GM19372 (cell line): ENCODE results near the gene MED27.

ENCODE experiments used
- ATAC-seq: cut with Tn5 transposase; IDR thresholded peaks from one replicate; pipeline ENCODE4 v1.9.1; 2021; ENCODE audit warnings: mild to moderate bottlenecking, low read depth, moderate library complexity; ENCODE audit not compliant: unreplicated experiment

The MED27 gene

GRCh38 chr9:132044176-132044875, 35.3 kb downstream of the MED27 start:
- no peak for ATAC-seq

DNA sequence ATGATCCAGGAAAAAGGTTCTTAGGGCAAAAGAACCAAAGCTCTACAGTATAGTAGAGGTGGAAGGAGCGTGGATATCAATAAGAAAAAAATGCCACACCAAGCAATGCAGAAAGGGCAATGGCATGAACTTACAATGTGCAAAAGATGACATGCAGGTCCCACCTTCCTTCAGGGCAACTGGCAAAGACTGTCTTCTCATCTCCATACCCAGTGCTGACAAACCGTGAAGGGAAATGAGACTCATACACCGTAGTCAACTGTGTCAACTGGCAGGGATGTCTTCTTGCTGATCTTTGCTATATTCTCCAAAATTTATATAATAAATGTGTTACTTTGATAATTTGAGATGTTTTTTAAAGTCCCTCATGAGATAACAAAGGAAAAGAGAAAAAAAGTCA, 36.0 kb downstream of the MED27 start:
- ATAC-seq: no peak

DNA sequence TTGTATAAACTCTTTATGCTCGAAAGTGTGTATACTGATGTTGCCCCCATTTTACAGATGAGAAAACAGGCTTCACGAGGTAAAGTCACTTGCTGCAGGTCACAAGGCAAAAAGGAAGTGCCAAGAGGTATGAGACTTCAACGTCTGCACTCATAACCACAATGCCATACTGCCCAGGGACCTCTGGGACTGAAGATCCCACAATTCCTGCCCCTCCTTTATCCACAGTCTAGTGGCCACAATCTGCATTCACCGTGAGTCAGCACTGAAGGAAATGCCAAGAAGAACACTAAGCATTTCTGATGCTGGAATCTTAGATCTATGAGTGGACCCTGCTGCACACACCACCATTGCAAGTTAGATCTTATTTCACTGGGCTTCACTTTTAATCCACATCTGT, 37.3 kb downstream of the MED27 start:
- no peak for ATAC-seq

GRCh38 chr9:132041798-132042197, 37.9 kb downstream of the MED27 start:
- no peak for ATAC-seq

GRCh38 chr9:132040808-132041207, 38.9 kb downstream of the MED27 start:
- ATAC-seq: no peak

GRCh38 chr9:132040246-132040645, 39.4 kb downstream of the MED27 start:
- ATAC-seq: no peak

- no peak for ATAC-seq
Observed at GRCh38 chr9:132039284-132039683, 40.4 kb downstream of the MED27 start.

- no peak for ATAC-seq
Observed at GRCh38 chr9:132037458-132037857, 42.2 kb downstream of the MED27 start.

DNA sequence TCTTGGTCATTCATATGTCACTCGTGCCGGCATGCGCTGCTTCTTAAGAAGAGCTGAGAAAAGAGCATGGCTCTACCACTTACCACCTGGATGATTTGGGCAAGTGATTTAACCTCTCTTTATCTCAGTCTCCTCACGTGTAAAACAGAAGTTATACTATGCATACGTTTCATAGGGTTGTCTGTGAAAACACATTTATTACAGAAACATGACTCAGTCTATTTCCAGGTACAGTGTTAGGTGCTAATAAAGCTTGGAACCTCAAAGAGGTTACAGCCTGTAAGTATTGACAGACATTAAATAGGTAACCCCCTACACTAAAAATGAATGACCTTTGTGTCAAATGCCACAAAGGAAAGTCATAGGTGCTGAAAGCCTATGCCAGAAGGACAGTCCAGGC, 43.1 kb downstream of the MED27 start:
- ATAC-seq: no peak

DNA sequence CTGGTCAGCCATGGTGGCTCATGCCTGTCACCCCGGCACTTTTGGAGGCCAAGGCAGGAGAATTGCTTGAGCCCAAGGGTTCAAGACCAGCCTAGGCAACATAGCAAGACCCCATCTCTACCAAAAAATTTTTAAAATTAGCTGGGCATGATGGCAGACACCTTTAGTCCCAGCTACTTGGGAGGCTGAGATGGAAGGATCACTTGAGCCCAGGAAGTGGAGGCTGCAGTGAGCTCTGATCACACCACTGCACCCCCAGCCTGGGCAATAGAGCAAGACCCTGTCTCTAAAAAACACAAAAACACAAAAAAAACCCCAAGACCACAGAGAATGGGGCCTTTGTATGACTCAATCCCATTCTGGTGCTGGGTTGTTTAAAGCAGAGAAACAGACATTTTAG, 44.0 kb downstream of the MED27 start:
- no peak for ATAC-seq

GRCh38 chr9:132032238-132032950, 47.3 kb downstream of the MED27 start:
- ATAC-seq: no peak

GRCh38 chr9:132031467-132032237, 48.0 kb downstream of the MED27 start:
- no peak for ATAC-seq

DNA sequence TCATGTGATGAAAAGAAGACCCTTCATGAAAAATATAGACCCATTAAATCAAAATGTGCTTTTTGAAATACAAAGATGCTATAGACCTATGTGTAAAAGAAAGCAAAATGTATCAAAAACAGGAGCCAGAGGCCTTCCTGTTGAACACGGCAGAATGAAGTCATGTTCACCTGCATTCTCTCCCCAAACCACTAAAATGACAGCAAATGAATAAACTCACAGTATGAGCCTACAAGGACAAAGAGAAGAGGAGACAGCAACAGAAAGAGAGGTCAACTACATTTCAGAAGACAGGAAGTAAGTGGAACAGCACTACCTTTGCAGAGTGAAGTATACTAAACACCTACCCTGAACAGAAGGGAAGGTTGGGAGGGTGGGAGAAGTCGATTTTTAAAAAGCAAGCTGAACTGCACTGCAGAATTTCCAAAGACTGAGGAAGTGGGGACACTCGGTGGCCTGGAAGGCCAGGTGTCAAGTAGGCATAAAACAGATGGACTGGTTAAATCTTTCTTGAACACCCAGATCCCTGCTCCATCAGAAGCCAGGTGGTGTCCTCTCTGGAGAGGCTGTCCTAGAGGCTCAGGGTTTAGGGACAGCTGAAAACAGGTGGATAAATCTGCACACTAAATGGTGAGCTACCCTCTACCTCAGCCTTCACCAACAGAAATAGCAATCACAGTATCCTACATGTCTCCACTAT, 48.9 kb downstream of the MED27 start:
- ATAC-seq: no peak

DNA sequence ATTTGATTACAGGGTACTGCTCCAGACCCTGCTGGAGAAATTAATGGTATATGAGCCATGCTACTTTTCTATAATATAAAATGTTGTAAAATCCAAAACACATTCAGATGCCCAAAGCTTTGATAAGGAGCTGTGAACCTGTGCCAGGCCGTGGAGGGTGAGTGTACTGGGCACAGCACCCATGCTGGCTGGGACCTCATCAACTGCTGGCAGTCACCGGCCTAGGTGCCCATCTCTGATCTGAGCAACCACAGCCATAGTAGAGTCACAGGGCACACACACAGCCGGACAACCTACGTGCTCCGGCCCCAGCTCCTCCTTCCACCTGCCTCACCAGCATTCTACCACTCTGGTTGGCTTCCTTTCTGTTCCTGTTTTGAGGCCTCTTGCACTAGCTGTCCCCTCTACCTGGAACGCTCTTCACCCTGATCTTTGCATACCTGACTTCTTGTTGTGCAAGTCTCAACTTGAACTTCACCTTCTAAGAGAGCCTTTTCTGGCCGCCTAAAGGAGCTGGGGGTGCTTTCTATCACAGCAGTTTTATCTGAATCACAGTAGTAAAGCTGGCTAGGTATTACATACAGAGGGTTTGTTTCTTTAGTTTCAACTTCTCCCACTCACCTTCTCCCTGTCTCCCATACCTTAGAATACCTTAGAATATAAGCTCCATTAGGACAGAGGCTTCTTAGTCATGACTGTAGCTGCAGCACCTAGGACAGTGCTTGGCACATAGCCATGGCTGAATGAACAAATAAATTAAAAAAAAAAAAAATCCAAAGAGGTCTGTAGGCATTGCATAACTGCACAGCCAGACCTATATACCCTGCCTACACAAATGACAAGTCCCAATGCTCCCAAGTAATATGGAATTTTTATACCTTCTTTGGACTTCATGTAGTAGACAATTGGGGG, 51.7 kb downstream of the MED27 start:
- no peak for ATAC-seq

DNA sequence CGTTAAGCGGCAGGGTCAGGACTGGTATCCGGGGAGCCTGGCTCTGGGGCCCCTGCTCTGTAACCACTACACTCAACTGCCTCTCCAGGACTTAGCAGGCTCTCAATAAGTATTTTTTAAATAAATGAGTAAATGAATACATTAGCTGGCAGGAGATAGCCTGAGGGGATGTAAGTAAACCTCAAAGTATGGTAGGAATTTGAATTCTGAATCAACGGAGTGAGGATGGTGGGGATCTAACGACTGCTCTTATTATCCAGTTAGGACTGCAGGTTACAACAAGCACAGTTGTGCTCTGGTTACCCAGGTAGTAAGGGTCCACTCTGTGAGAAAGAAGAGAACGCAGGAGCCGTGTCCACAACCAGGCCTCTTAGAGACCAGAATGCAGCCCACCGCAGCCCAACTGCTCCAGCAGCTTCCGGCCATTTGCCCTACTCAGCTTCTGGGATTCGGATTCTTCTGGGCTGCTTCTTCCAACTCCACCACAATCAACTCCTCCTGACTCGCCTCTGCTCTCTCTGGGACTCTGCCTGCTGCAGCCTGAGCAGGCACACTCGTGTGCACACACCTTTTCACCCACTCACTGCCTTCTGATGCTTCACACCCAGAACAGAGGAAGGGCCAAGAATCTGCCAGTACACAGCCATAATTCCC, 52.6 kb downstream of the MED27 start:
- ATAC-seq: no peak

- ATAC-seq: no peak
Observed at GRCh38 chr9:132025766-132026165, 53.9 kb downstream of the MED27 start.

- ATAC-seq: no peak
Observed at GRCh38 chr9:132024589-132024988, 55.1 kb downstream of the MED27 start.

DNA sequence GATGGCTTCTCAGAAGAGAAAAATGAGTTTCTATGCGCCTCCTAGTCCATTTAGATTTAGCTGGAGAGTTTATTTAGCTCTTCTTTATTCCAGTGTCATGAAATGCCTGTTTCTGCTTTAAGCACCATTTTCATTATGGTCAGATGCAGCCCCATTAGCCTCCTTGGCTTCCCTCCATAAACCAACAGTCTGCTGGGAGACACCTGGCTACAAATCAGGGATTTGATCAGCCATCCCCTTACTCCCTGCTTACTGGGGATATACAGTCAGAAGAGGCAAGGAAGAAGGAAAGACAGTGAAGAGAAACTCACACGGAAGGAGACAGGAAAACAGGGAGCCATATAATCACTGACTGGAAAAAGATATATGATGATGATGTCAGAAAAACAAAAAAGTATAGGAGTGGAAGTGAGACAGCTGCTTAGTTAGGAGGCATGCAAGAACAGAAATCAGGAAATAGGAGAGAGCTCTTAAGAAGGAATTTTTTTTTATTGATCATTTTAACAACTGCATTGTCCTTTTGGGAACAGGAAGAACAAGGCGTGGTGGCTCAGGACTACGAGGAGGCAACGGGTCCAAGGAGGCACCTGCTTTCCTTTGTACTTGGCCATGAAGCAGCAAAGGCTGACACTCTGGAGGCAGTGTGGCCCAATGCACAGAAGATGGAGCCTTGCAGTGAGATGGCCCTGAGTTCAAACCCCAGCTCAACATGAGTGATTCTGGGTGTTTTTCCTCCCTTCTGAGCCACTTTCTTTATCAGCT, 56.1 kb downstream of the MED27 start:
- ATAC-seq: no peak
